GM12878 (cell line): ENCODE measurements around the gene ITGAD. TPM values are rescaled to one million over a fixed set of nuclear protein-coding genes. Genes with fewer than 3 reads are reported as not detected.

Experiments used
- ATAC-seq: fragments of 200-7000 bp; cut with Tn5 transposase; 3 replicates; pipeline ENCODE4 v1.9.1; 2020; ENCODE audit warnings: mild to moderate bottlenecking, moderate library complexity
- BruUV-seq: library from RNA; stranded (reverse); fragments of 400-500 nt; replicated peaks from 2 replicates; lab custom pipeline; 2021; lab: Mats Ljungman, UMichigan
- CTCF ChIA-PET: fragments of 300-600 bp; sonication (Branson Sonifier 250); formaldehyde crosslinking; extraction: SDS; loops from one replicate; lab custom pipeline; 2021; ENCODE audit warnings: inconsistent platforms; lab: Yijun Ruan, JAX
- POLR2A ChIA-PET: fragments of 350-600 bp; formaldehyde crosslinking; extraction: SDS; loops from one replicate; lab custom pipeline; 2021; ENCODE audit warnings: inconsistent platforms; lab: Charles Lee
- RAD21 ChIA-PET: fragments of 300-600 bp; sonication (Branson Sonifier 250); formaldehyde crosslinking; loops from one replicate; lab custom pipeline; 2023; ENCODE audit warnings: antibody characterized with exemption; ENCODE audit not compliant: unreplicated experiment; lab: Charles Lee
- SMC1A ChIA-PET: fragments of 300-600 bp; sonication (Branson Sonifier 250); formaldehyde crosslinking; loops from one replicate; lab custom pipeline; 2023; ENCODE audit not compliant: unreplicated experiment, uncharacterized antibody; lab: Charles Lee
- DNase-seq: peaks from one replicate; pipeline ENCODE4 v3.0.0-alpha.2; 2011; ENCODE audit warnings: low read depth, low spot score
- FAIRE-seq: peaks from 3 replicates; lab custom pipeline; 2011; peaks lifted over from hg19 to GRCh38; lab: Jason Lieb, UNC
- H2AFZ ChIP-seq: 2 replicates; pipeline ENCODE4 v1.6.0; 2011; ENCODE audit warnings: low read depth, low read length, control low read depth; ENCODE audit not compliant: control insufficient read depth
- H3K27ac ChIP-seq: 2 replicates; pipeline ENCODE4 v1.5.1; 2011; ENCODE audit warnings: control low read depth; ENCODE audit not compliant: control insufficient read depth, insufficient read depth
- H3K27me3 ChIP-seq, 2 experiments: replicated peaks in 1 of 2; 2 replicates each; pipeline versions ENCODE4 v1.6.0 to v1.6.1; 2011; ENCODE audit warnings: low read length in 1 of 2; ENCODE audit not compliant: control insufficient read depth in 2 of 2, insufficient read depth in 2 of 2
- H3K36me3 ChIP-seq, 2 experiments: 2 replicates each; pipeline ENCODE4 v1.5.1; 2011; ENCODE audit warnings: low read length in 1 of 2; ENCODE audit not compliant: control insufficient read depth in 2 of 2, insufficient read depth in 2 of 2
- H3K4me1 ChIP-seq: 2 replicates; pipeline ENCODE4 v1.6.1; 2011; ENCODE audit warnings: mild to moderate bottlenecking, low read length, moderate library complexity, mixed read lengths; ENCODE audit not compliant: control insufficient read depth, insufficient read depth
- H3K4me2 ChIP-seq: 2 replicates; pipeline ENCODE4 v1.6.0; 2011; ENCODE audit warnings: control low read depth; ENCODE audit not compliant: control insufficient read depth, insufficient read depth
- H3K4me3 ChIP-seq: fragments of 200-600 bp; sonication (generic); 2 replicates; pipeline ENCODE4 v1.5.1; 2016
- H3K79me2 ChIP-seq: 2 replicates; pipeline ENCODE4 v1.6.0; 2011; ENCODE audit warnings: low read length; ENCODE audit not compliant: control insufficient read depth, insufficient read depth
- H3K9ac ChIP-seq: 2 replicates; pipeline ENCODE4 v1.8.0; 2011; ENCODE audit warnings: low read length, control low read depth, mixed read lengths; ENCODE audit not compliant: control insufficient read depth, insufficient read depth
- H3K9me3 ChIP-seq: replicated peaks from 3 replicates; pipeline ENCODE4 v1.5.1; 2011; ENCODE audit warnings: mild to moderate bottlenecking, low read length; ENCODE audit not compliant: control insufficient read depth, insufficient read depth
- H4K20me1 ChIP-seq: 2 replicates; pipeline ENCODE4 v1.6.0; 2011; ENCODE audit not compliant: control insufficient read depth, insufficient read depth
- CBX5 ChIP-seq: sonication (generic); IDR thresholded peaks from 2 replicates; pipeline ENCODE4 v1.6.1; 2016; ENCODE audit warnings: low read depth, moderate library complexity, mild to moderate bottlenecking, inconsistent platforms
- EP300 ChIP-seq, 2 experiments: fragments of 150-350 bp in 1 of 2; IDR thresholded peaks; 2 replicates each; pipeline ENCODE4 v1.6.1; 2011 to 2012; ENCODE audit warnings: low read depth in 2 of 2, low read length in 2 of 2, borderline replicate concordance in 1 of 2, improper control_type of control experiment in 1 of 2, inconsistent platforms in 1 of 2; ENCODE audit not compliant: control insufficient read depth in 1 of 2
- HDAC6 ChIP-seq: fragments of 200-600 bp; sonication (generic); IDR thresholded peaks from one replicate; pipeline ENCODE4 v1.8.0; 2017; ENCODE audit warnings: antibody characterized with exemption; ENCODE audit not compliant: unreplicated experiment
- MTA2 ChIP-seq: fragments of 450-650 bp; IDR thresholded peaks from 2 replicates; pipeline ENCODE4 v1.6.1; 2016; ENCODE audit warnings: low read depth, mild to moderate bottlenecking, moderate library complexity
- NKRF ChIP-seq: fragments of 450-650 bp; conservative IDR thresholded peaks from 2 replicates; pipeline ENCODE4 v1.6.1; 2017; ENCODE audit warnings: mild to moderate bottlenecking, moderate library complexity
- PAX5 ChIP-seq: IDR thresholded peaks from 2 replicates; pipeline ENCODE4 v1.6.1; 2011; ENCODE audit warnings: low read depth, low read length, borderline replicate concordance
- RBBP5 ChIP-seq: fragments of 200-600 bp; sonication (generic); conservative IDR thresholded peaks from 2 replicates; pipeline ENCODE4 v1.6.1; 2016
- RCOR1 ChIP-seq: conservative IDR thresholded peaks from 2 replicates; pipeline ENCODE4 v1.6.1; 2012; ENCODE audit warnings: low read depth, low read length, improper control_type of control experiment
- SMAD5 ChIP-seq: IDR thresholded peaks from 2 replicates; pipeline ENCODE4 v1.6.1; 2016; ENCODE audit warnings: antibody characterized with exemption, low read depth
- TBL1XR1 ChIP-seq: IDR thresholded peaks from 2 replicates; pipeline ENCODE4 v1.6.1; 2012; ENCODE audit warnings: low read depth, low read length, improper control_type of control experiment
- TCF3 ChIP-seq: IDR thresholded peaks from 2 replicates; pipeline ENCODE4 v1.6.1; 2012; ENCODE audit warnings: low read depth, mild to moderate bottlenecking, low read length, borderline replicate concordance; ENCODE audit not compliant: insufficient read depth
- ZBTB33 ChIP-seq: fragments of 450-650 bp; IDR thresholded peaks from 2 replicates; pipeline ENCODE4 v1.6.1; 2017; ENCODE audit warnings: mild to moderate bottlenecking
- ZNF274 ChIP-seq: IDR thresholded peaks from one replicate; pipeline ENCODE4 v1.8.0; 2011; ENCODE audit not compliant: insufficient read length, insufficient read depth
- whole genome bisulfite sequencing: methylation state at CpG from one replicate; pipeline ENCODE4 v1.1.6; 2016; ENCODE audit warnings: low lambda C conversion rate; ENCODE audit not compliant: insufficient replicate concordance, insufficient coverage; ENCODE audit errors: missing lambda C conversion rate; 5-methylcytosine and 5-hydroxymethylcytosine counted together
- in situ Hi-C: fragments of 300-500 bp; cut with MboI; formaldehyde crosslinking; loops from 9 replicates; pipeline ENCODE4 v1.14.3; 2018; ENCODE audit warnings: mixed read lengths
- intact Hi-C: fragments of 100-400 bp; cut with micrococcal nuclease; formaldehyde crosslinking; loops from one replicate; pipeline ENCODE4 v1.14.2; 2022; ENCODE audit not compliant: unreplicated experiment
- polyA plus RNA-seq, 11 experiments: library from polyadenylated mRNA; depleted of rRNA in 4 of 11; unstranded in 6 of 11; stranded (reverse) in 5 of 11; fragments of >200 nt; fragmentation: Nextera tagmentation in 4 of 11; fragmentation: Illumina TruSeq in 1 of 11; extraction: Ambion mirVana in 4 of 11; extraction: Trizol in 1 of 11; gene quantifications; 1 replicate in 1 of 11; 2 replicates in 10 of 11; pipeline versions ENCODE4 v1.2.1 to v1.2.3, GENCODE V29; 2011 to 2016; ENCODE audit warnings: inconsistent platforms in 2 of 11, missing spikeins in 2 of 11, low read depth in 1 of 11
- total RNA-seq, 4 experiments: library from RNA; depleted of rRNA in 3 of 4; stranded (reverse); fragments of >200 nt in 3 of 4; fragmentation: Illumina TruSeq in 1 of 4; extraction: Trizol in 1 of 4; gene quantifications; 2 replicates each; pipeline versions ENCODE4 v1.2.1 to v1.2.3, GENCODE V29; 2013 to 2021
- TF ChIP-seq, protein P1 (sequence below): fragments of 450-650 bp; IDR thresholded peaks from 2 replicates; pipeline ENCODE4 v1.6.1; 2016; ENCODE audit warnings: mild to moderate bottlenecking

ITGAD gene
- total and polyA plus RNA-seq, 10 of the 15 experiments (the other 5 are each of a cell fraction or from before 2014, with no cell fraction given): 0.29 to 4.0 (median 1.2) TPM

GRCh38 chr16:31464348-31464769 is 71.2 kb downstream of the ITGAD start (continued):
- TF ChIP-seq TBL1XR1 (no peak), HDAC6 (no peak), ZNF274 (no peak), PAX5 (no peak), TCF3 (no peak), ZBTB33 (no peak), MTA2 (no peak), SMAD5 (no peak)
- TF ChIP-seq, protein P1, sequence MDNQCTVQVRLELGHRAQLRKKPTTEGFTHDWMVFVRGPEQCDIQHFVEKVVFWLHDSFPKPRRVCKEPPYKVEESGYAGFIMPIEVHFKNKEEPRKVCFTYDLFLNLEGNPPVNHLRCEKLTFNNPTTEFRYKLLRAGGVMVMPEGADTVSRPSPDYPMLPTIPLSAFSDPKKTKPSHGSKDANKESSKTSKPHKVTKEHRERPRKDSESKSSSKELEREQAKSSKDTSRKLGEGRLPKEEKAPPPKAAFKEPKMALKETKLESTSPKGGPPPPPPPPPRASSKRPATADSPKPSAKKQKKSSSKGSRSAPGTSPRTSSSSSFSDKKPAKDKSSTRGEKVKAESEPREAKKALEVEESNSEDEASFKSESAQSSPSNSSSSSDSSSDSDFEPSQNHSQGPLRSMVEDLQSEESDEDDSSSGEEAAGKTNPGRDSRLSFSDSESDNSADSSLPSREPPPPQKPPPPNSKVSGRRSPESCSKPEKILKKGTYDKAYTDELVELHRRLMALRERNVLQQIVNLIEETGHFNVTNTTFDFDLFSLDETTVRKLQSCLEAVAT: no peak

- DNase-seq (no peak), FAIRE-seq (no peak), ATAC-seq (no peak)
- intact Hi-C loops: no loop called here
- Histone ChIP-seq H3K4me1 (peaks cover 4% of the 10 kb centered on the region; the same call in 1 of the 2 replicates), H3K27me3 (no peaks in the 10 kb centered on the region), H3K4me3 (no peak overlapping the region), H3K9ac (no peak overlapping the region), H4K20me1 (no peaks in the 10 kb centered on the region), H3K9me3 (no peaks in the 10 kb centered on the region), H3K4me2 (no peak overlapping the region), H3K79me2 (peaks cover 11% of the 10 kb centered on the region), H2AFZ (no peak overlapping the region), H3K27ac (no peak overlapping the region), H3K36me3 (peaks cover 0 to 20% of the 10 kb centered on the region in 2 experiments; a peak in 3 of 4 replicates)
- ChIA-PET CTCF (no interaction called here), SMC1A (no interaction called here), RAD21 (no interaction called here), POLR2A (no interaction called here)
- no TSS peak for BruUV-seq
- in situ Hi-C loops: no loop called here
- 86% methylated on average over 15 of the region's 17 CpGs for WGBS
- TF ChIP-seq EP300 (IDR thresholded peaks at IDR 0.05; ENCODE audit: borderline replicate concordance in 1 of 2, control insufficient read depth in 1 of 2, low read depth in 2 of 2, low read length in 2 of 2): no peak
- TF ChIP-seq RCOR1: no peak
- TF ChIP-seq NKRF: no peak
- no peak for TF ChIP-seq CBX5
- no peak for TF ChIP-seq RBBP5
Measured at GRCh38 chr16:31464781-31465260, 71.7 kb downstream of the ITGAD start.
